ENCODE measurements around the gene KCTD2. TPM values are rescaled to one million over a fixed set of nuclear protein-coding genes. Genes with fewer than 3 reads are reported as not detected.

KCTD2 gene
- total RNA-seq, 1 experiment from 2014 or later, result 14.3 TPM

DNA sequence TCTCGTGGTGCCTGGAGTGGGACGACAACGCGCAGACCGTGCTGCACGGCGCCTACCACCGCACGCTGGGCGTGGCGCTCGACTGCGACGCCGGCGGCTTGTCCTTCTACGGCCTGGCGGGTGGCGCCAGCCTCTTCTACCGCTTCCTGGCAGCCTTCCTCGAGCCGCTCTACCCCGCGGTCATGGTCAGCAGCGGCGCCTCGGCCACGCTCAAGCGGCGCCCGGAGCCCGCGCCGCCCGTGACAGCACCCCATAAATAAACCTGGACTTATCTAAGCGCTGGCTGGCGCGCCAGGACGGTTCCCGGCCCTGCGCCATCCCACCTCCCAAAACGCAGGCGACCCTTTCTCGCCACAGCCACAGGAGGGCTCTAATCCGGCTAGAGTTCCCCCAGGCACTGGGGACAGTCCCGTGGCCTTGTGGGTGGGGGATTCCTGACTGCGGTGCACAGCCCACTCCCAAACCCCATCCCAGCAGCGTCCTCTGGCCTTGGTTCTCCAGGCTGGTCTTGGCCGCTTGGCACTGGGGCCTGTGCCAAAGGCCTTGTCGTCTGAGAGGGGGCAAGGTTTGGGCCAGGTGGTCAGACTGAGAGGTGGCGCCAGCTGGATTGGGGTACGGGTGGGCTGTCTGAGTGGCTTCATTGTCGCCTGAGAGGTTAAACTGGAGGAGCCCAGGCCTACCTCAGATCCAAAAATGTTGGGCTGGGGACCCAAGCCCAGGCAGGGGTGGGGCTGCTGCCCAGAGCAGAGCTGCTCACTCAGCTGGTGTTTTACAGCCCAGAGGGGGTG is 30.7 kb downstream of the KCTD2 start:
- no peak for DNase-seq (ENCODE audit: low spot score)

DNA sequence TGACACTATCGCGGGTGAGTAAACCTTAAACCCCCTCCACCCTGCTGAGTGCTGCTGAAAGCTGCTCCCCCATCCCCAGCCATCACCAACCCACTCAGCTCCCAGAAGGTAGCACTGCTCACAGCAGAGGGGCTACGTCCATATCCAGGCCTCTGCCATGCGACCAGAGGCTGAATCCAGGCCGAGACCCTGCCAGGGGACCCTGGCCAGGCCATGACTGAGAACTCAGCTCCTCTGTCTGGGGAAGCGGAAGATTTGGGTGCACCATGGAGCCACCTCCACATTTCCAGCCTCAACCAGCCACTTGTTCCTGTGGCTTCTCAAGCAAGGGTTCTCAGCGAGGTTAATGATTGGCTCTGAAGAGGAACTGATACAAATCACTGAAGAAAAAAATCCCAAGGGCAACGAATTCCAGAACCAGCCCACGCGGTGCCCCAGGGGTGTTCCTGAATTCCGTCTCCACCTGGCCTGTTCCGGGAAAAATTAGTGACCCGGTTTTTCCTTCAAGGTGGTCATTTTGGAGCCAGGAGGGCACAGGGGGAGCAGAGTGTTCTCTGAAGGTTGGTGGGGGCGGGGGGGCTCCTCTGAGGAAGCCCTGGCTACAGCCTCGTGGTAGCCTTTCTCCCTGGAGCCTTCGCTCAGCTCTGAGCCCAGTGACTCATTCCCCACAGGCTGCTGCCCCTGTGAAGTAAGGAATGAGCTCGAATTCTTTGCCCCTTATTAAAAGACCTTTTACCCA is 31.4 kb downstream of the KCTD2 start:
- peak; percentile 67 for DNase-seq (ENCODE audit: low spot score)

DNA sequence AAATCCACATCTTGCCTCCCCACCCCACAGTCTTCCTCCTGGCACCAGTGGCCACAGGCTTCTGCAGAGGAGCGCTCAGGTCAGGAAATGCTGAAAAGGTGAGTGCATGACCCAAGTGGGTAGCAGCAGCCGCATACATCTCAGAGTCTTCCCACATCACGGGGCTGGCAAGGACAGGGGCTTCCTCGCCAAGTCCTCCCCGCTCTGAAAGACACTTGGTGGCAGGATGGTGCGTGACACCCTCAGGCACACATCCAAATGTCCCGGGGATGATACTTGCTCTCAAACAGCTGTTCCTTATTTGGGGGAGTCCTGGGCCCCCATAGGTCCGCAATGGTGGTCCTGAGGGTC is 32.0 kb downstream of the KCTD2 start:
- DNase-seq (ENCODE audit: low spot score), result no peak

DNA sequence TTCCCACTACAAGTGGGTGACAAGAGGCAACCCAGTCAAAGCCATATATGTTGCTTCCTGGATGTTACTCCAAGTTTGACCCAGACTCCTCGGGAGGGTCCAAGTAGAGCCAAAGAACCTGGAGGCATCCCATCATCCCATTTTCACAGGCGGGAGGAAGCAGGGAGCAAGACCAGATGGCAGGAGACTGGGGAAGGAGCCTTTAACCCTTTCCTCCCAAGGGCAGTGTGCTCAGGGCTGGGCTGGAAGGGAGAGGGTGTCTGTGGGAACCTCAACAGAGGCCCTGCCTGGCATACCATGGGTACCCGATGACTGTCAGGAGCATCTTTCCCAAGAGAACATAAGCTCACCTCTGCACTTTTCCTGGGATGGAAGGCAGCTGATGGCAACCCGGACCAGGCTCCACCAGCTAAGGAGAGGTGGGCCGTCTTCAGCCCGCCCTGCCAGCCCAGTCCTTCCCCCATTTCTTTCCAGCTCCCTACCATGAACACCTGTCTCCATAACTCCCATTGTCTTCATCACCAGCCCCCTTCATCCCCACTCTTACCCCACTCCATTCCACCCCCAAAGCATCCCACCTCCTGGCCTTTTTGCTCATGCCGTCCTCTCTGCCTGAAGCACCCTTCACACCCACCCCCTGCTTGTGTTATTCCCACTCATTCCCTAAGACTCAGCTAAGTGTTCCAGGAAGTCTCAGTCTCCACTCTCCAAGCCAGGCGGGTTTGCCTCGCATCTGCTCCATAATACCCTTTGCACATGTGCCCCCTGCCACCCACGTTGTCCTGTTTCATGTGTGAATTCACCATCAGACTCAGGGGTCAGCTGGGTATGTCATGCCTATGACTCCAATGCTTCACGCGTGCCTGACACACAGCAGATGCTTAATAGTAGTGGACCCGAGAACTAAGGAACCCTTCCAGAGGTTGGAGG is 34.9 kb downstream of the KCTD2 start:
- DNase-seq (ENCODE audit: low spot score), result no peak

DNA sequence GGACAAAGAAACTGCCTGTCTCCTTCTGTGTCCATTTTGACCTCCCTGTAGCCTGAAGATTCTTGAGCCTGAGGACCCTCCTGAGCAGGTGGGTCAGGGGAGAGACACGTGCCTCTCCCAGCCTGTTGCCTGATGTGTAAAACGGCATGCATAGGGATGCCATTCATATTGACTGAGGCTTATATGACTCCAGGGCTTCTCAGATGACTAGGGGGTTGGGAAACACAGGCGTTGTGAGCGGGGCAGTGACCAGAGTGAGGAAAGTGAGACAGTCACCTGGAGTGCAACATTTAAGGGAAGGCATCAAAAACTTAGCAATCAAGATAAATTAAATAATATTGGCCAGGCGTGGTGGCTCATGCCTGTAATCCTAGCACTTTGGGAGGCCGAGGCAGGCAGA is 35.7 kb downstream of the KCTD2 start:
- no peak for DNase-seq (ENCODE audit: low spot score)

DNA sequence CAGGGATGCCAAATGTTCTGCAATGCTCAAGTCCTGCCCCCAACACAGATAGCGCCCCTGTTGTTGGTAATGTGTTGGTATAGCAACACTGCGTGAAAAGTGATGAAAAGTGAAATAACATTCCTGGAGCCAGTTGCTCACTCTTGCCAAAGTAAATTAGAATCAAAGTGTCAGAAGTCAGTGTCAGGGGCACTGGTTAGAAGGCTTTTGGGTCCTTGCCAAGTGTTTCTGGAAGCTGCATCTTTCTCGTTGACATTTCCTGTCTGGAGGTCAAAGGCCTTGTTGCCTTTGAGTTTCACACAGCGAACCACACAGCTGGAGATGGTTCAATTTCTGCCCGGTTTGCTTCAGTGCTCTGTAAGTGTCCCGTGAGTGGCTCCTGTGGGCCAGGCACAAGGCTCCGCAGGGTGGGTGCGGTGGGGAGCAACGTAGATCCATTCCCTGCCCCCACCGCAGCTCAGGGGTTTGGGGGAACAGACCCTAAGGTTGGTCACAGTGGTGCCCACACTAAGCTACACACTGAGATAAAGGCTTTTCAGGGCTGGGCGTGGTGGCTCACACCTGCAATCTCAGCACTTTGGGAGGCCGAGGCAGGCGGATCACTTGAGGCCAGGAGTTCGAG is 37.1 kb downstream of the KCTD2 start:
- no peak for DNase-seq (ENCODE audit: low spot score)

GRCh38 chr17:75086496-75087181 is 39.6 kb downstream of the KCTD2 start:
- no peak for DNase-seq (ENCODE audit: low spot score)

DNA sequence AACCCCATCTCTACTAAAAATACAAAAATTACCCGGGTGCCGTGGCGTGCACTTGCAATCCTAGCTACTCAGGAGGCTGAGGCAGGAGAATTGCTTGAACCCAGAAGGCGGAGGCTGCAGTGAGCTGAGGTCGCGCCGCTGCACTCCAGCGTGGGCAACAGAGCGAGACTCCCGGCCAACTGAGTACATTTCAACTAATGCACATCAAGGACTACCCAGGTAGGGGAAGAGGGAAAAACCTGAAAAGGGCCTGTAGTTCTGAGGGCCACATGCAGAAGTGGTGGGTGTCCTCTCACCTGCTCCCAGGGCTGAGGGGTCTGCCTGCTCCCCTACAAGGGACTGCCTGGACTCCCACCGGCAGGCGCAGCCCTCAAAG is 40.1 kb downstream of the KCTD2 start:
- no peak for DNase-seq (ENCODE audit: low spot score)

- no peak for DNase-seq (ENCODE audit: low spot score)
Observed at GRCh38 chr17:75087558-75088453, 40.8 kb downstream of the KCTD2 start, which contains the start of gene SLC16A5. TSS of gene SLC16A5 (plus strand) at chr17:75087954. CDS start at chr17:75093637, 5,683 bp downstream.

DNA sequence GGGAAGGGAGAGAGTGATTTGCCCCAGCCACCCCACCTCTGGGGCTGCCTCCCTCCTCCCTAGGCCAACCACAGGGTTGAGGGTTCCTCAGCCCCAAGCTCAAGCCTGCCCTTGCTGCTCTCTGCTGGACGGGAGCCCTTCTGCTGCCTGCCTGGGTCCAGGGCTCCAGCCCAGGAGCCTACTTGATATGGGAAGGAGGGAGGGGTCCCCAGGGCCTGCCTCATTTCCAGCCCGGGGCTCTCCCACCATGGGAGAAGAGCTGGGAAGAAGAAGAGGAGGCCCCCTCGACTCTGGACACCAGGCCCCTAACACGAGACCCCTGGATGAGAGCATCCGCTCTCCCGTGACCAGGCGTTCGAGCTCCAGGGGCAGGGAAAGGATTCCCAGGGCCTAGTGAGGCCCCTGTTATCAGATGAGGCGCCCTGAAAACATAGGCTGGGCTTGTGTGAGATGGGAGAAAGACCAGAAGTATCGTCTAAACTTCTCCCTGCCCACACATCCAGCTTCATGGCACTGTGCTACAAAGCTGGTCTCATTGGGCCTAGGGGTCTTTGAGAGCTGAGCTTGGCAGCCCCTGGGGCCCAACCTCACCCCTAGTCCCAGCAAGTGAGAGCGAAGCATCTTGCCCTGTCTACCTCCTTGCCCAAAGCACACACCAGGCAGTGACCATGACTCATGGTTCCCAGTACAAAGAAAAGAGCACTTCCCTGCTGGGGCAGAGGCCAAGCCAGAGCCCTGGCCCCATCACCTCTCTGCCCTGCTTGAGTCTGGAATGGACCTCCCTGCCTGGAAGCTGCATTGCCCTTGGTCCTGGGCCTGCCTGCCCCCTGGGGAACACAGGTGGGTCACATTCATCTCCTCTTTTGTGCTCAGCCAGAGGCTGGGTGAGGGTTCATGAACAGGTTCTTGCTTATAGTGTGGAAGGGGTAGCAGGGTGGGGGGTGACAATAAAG is 41.7 kb downstream of the KCTD2 start:
- no peak for DNase-seq (ENCODE audit: low spot score)

GRCh38 chr17:75090871-75091854 is 44.1 kb downstream of the KCTD2 start:
- DNase-seq (ENCODE audit: low spot score), result no peak

GRCh38 chr17:75091855-75092327 is 44.9 kb downstream of the KCTD2 start:
- DNase-seq (ENCODE audit: low spot score), result no peak

- no peak for DNase-seq (ENCODE audit: low spot score)
Observed at GRCh38 chr17:75093548-75094158, 46.6 kb downstream of the KCTD2 start.

- no peak for DNase-seq (ENCODE audit: low spot score)
Observed at GRCh38 chr17:75094871-75095399, 47.9 kb downstream of the KCTD2 start.

DNA sequence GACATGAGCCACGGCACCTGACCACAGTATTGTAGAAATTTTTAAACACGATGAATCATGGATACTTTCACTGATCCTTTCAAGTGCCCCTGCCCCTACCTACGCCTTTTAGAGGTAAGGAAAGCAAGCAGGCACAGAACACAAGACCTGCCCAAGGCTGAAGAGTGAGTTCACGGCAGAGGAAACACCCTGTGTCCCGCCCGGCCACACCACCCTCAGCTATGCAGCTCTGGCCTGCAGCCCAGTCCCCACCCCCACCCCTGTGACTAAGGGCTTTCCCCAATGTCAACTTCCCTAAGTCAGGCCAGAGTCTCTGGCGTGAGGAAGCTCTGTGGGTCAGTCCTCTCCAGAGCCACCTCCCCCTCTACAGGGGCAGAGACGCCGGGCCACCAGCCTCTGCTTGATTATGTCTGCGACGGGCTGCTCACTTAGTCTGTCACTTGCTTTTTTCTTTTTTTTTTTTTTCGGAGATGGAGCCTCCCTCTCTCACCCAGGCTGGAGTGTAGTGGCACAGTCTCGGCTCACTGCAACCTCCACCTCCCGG is 49.1 kb downstream of the KCTD2 start:
- peak; percentile 93 for DNase-seq (ENCODE audit: low spot score)

DNA sequence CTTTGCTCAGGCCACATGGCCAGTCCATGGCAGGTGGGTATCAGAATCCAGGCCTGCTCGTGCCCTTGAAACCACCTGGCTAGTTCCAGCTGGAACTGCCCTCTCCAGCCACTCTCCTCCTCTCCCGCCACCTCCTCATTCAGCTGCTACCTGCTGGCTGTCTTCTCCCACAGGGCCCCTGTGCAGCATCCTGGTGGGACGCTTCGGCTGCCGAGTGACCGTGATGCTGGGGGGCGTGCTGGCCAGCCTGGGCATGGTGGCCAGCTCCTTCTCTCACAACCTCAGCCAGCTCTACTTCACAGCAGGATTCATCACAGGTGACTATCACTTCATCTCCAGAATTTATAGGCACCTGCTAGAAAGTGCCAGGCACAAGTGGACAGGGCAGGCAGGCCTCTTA is 50.8 kb downstream of the KCTD2 start:
- no peak for DNase-seq (ENCODE audit: low spot score)

- no peak for DNase-seq (ENCODE audit: low spot score)
Observed at GRCh38 chr17:75098861-75099260, 51.8 kb downstream of the KCTD2 start.

Measured in H4 (cell line).